Measurements from ENCODE around the gene CCR6.

The CCR6 gene

GRCh38 chr6:167150941-167151549 is 28.1 kb downstream of the CCR6 start:
- Histone ChIP-seq H3K23ac (ENCODE audit: low read length) (no peak overlapping the region), H2BK5ac (ENCODE audit: low read length) (no peak overlapping the region), H3K4me1 (ENCODE audit: control insufficient read depth, low read depth, low read length) (peaks cover 3% of the 10 kb centered on the region), H3K18ac (ENCODE audit: low read length) (no peak overlapping the region), H3K4me3 (ENCODE audit: low read length) (no peak overlapping the region), H3K79me1 (ENCODE audit: low read length) (no peaks in the 10 kb centered on the region), H2BK15ac (replicated peaks; ENCODE audit: low read depth) (no peak overlapping the region), H3K27ac (ENCODE audit: low read depth, low read length) (no peak overlapping the region), H3K9ac (ENCODE audit: low read length) (no peak overlapping the region), H3K4me2 (ENCODE audit: low read length) (no peak overlapping the region), H3K56ac (ENCODE audit: low read length) (no peak overlapping the region), H2AK5ac (ENCODE audit: low read length) (no peak overlapping the region), H3K27me3 (ENCODE audit: insufficient read depth, low read length, poor library complexity) (no peaks in the 10 kb centered on the region), H3K79me2 (ENCODE audit: control insufficient read depth, insufficient read depth, low read length) (no peaks in the 10 kb centered on the region), H2BK120ac (ENCODE audit: low read depth, low read length) (no peak overlapping the region), H4K8ac (ENCODE audit: low read depth, low read length) (no peak overlapping the region), H3K4ac (ENCODE audit: low read depth, low read length) (no peak overlapping the region), H3K36me3 (ENCODE audit: control insufficient read depth, insufficient read depth, low read length) (no peaks in the 10 kb centered on the region), H4K5ac (ENCODE audit: low read length) (no peak overlapping the region)
- peak; percentile 90 for DNase-seq
- no CpG with 5 or more reads among the region's 6 CpGs for WGBS (ENCODE audit: extremely low coverage, insufficient coverage, low lambda C conversion rate)

- no peak overlapping the region for H3K23ac ChIP-seq (ENCODE audit: low read length)
- H2BK15ac ChIP-seq (replicated peaks; ENCODE audit: low read depth): no peak overlapping the region
- H3K79me2 ChIP-seq (ENCODE audit: control insufficient read depth, insufficient read depth, low read length): no peaks in the 10 kb centered on the region
- peaks cover 3% of the 10 kb centered on the region for H3K4me1 ChIP-seq (ENCODE audit: control insufficient read depth, low read depth, low read length)
- no peak overlapping the region for H3K56ac ChIP-seq (ENCODE audit: low read length)
- DNase-seq: no peak
- H3K9ac ChIP-seq (ENCODE audit: low read length): no peak overlapping the region
- H2BK120ac ChIP-seq (ENCODE audit: low read depth, low read length): no peak overlapping the region
- H3K4me2 ChIP-seq (ENCODE audit: low read length): no peak overlapping the region
- H2AK5ac ChIP-seq (ENCODE audit: low read length): no peak overlapping the region
- H3K27me3 ChIP-seq (ENCODE audit: insufficient read depth, low read length, poor library complexity): no peaks in the 10 kb centered on the region
- no peaks in the 10 kb centered on the region for H3K79me1 ChIP-seq (ENCODE audit: low read length)
- H3K4me3 ChIP-seq (ENCODE audit: low read length): no peak overlapping the region
- H3K4ac ChIP-seq (ENCODE audit: low read depth, low read length): no peak overlapping the region
- no peak overlapping the region for H3K27ac ChIP-seq (ENCODE audit: low read depth, low read length)
- H4K5ac ChIP-seq (ENCODE audit: low read length): no peak overlapping the region
- no peaks in the 10 kb centered on the region for H3K36me3 ChIP-seq (ENCODE audit: control insufficient read depth, insufficient read depth, low read length)
- no peak overlapping the region for H2BK5ac ChIP-seq (ENCODE audit: low read length)
- no peak overlapping the region for H3K18ac ChIP-seq (ENCODE audit: low read length)
- no CpG with 5 or more reads among the region's 7 CpGs for WGBS (ENCODE audit: extremely low coverage, insufficient coverage, low lambda C conversion rate)
- no peak overlapping the region for H4K8ac ChIP-seq (ENCODE audit: low read depth, low read length)
Measured at GRCh38 chr6:167151648-167152047, 28.8 kb downstream of the CCR6 start.

- Histone ChIP-seq H3K23ac (ENCODE audit: low read length) (no peak overlapping the region), H3K4me1 (ENCODE audit: control insufficient read depth, low read depth, low read length) (no peaks in the 10 kb centered on the region), H3K36me3 (ENCODE audit: control insufficient read depth, insufficient read depth, low read length) (no peaks in the 10 kb centered on the region), H3K27me3 (ENCODE audit: insufficient read depth, low read length, poor library complexity) (no peaks in the 10 kb centered on the region), H3K9ac (ENCODE audit: low read length) (no peak overlapping the region), H3K56ac (ENCODE audit: low read length) (no peak overlapping the region), H3K27ac (ENCODE audit: low read depth, low read length) (no peak overlapping the region), H3K4ac (ENCODE audit: low read depth, low read length) (no peak overlapping the region), H4K5ac (ENCODE audit: low read length) (no peak overlapping the region), H3K4me3 (ENCODE audit: low read length) (no peak overlapping the region), H3K4me2 (ENCODE audit: low read length) (no peak overlapping the region), H2BK120ac (ENCODE audit: low read depth, low read length) (no peak overlapping the region), H2BK15ac (replicated peaks; ENCODE audit: low read depth) (no peak overlapping the region), H2AK5ac (ENCODE audit: low read length) (no peak overlapping the region), H3K18ac (ENCODE audit: low read length) (no peak overlapping the region), H3K79me1 (ENCODE audit: low read length) (no peaks in the 10 kb centered on the region), H2BK5ac (ENCODE audit: low read length) (no peak overlapping the region), H3K79me2 (ENCODE audit: control insufficient read depth, insufficient read depth, low read length) (no peaks in the 10 kb centered on the region), H4K8ac (ENCODE audit: low read depth, low read length) (no peak overlapping the region)
- DNase-seq: no peak
- WGBS (ENCODE audit: extremely low coverage, insufficient coverage, low lambda C conversion rate): no CpG with 5 or more reads among the region's 9 CpGs
Measured at GRCh38 chr6:167152862-167153261, 30.0 kb downstream of the CCR6 start.

GRCh38 chr6:167153521-167153959 is 30.6 kb downstream of the CCR6 start:
- Histone ChIP-seq H3K4me2 (ENCODE audit: low read length) (no peak overlapping the region), H3K23ac (ENCODE audit: low read length) (no peak overlapping the region), H3K79me2 (ENCODE audit: control insufficient read depth, insufficient read depth, low read length) (no peaks in the 10 kb centered on the region), H3K18ac (ENCODE audit: low read length) (no peak overlapping the region), H3K36me3 (ENCODE audit: control insufficient read depth, insufficient read depth, low read length) (no peaks in the 10 kb centered on the region), H3K27me3 (ENCODE audit: insufficient read depth, low read length, poor library complexity) (no peaks in the 10 kb centered on the region), H3K79me1 (ENCODE audit: low read length) (no peaks in the 10 kb centered on the region), H4K5ac (ENCODE audit: low read length) (no peak overlapping the region), H2AK5ac (ENCODE audit: low read length) (no peak overlapping the region), H3K4ac (ENCODE audit: low read depth, low read length) (no peak overlapping the region), H2BK120ac (ENCODE audit: low read depth, low read length) (no peak overlapping the region), H3K27ac (ENCODE audit: low read depth, low read length) (no peak overlapping the region), H2BK15ac (replicated peaks; ENCODE audit: low read depth) (no peak overlapping the region), H2BK5ac (ENCODE audit: low read length) (no peak overlapping the region), H4K8ac (ENCODE audit: low read depth, low read length) (no peak overlapping the region), H3K9ac (ENCODE audit: low read length) (no peak overlapping the region), H3K56ac (ENCODE audit: low read length) (no peak overlapping the region), H3K4me3 (ENCODE audit: low read length) (no peak overlapping the region), H3K4me1 (ENCODE audit: control insufficient read depth, low read depth, low read length) (no peaks in the 10 kb centered on the region)
- no peak for DNase-seq
- WGBS (ENCODE audit: extremely low coverage, insufficient coverage, low lambda C conversion rate): no CpG with 5 or more reads among the region's 13 CpGs

GRCh38 chr6:167154291-167154690 is 31.4 kb downstream of the CCR6 start:
- Histone ChIP-seq H3K79me2 (ENCODE audit: control insufficient read depth, insufficient read depth, low read length) (no peaks in the 10 kb centered on the region), H2BK15ac (replicated peaks; ENCODE audit: low read depth) (no peak overlapping the region), H4K8ac (ENCODE audit: low read depth, low read length) (no peak overlapping the region), H2AK5ac (ENCODE audit: low read length) (no peak overlapping the region), H3K23ac (ENCODE audit: low read length) (no peak overlapping the region), H2BK120ac (ENCODE audit: low read depth, low read length) (no peak overlapping the region), H3K79me1 (ENCODE audit: low read length) (no peaks in the 10 kb centered on the region), H3K18ac (ENCODE audit: low read length) (no peak overlapping the region), H3K4me3 (ENCODE audit: low read length) (no peak overlapping the region), H4K5ac (ENCODE audit: low read length) (no peak overlapping the region), H3K4me1 (ENCODE audit: control insufficient read depth, low read depth, low read length) (no peaks in the 10 kb centered on the region), H3K9ac (ENCODE audit: low read length) (no peak overlapping the region), H3K27me3 (ENCODE audit: insufficient read depth, low read length, poor library complexity) (no peaks in the 10 kb centered on the region), H3K36me3 (ENCODE audit: control insufficient read depth, insufficient read depth, low read length) (no peaks in the 10 kb centered on the region), H3K4ac (ENCODE audit: low read depth, low read length) (no peak overlapping the region), H3K56ac (ENCODE audit: low read length) (no peak overlapping the region), H3K27ac (ENCODE audit: low read depth, low read length) (no peak overlapping the region), H3K4me2 (ENCODE audit: low read length) (no peak overlapping the region), H2BK5ac (ENCODE audit: low read length) (no peak overlapping the region)
- no CpG with 5 or more reads among the region's 9 CpGs for WGBS (ENCODE audit: extremely low coverage, insufficient coverage, low lambda C conversion rate)
- no peak for DNase-seq

GRCh38 chr6:167154895-167155294 is 32.0 kb downstream of the CCR6 start:
- H2BK120ac ChIP-seq (ENCODE audit: low read depth, low read length): no peak overlapping the region
- no peak for DNase-seq
- no peak overlapping the region for H3K23ac ChIP-seq (ENCODE audit: low read length)

More at GRCh38 chr6:167154895-167155294, 32.0 kb downstream of the CCR6 start:
- H2AK5ac ChIP-seq (ENCODE audit: low read length): no peak overlapping the region
- no peaks in the 10 kb centered on the region for H3K4me1 ChIP-seq (ENCODE audit: control insufficient read depth, low read depth, low read length)
- H3K4me2 ChIP-seq (ENCODE audit: low read length): no peak overlapping the region
- H3K36me3 ChIP-seq (ENCODE audit: control insufficient read depth, insufficient read depth, low read length): no peaks in the 10 kb centered on the region
- H2BK5ac ChIP-seq (ENCODE audit: low read length): no peak overlapping the region
- no peaks in the 10 kb centered on the region for H3K79me2 ChIP-seq (ENCODE audit: control insufficient read depth, insufficient read depth, low read length)
- no peaks in the 10 kb centered on the region for H3K27me3 ChIP-seq (ENCODE audit: insufficient read depth, low read length, poor library complexity)
- H3K79me1 ChIP-seq (ENCODE audit: low read length): no peaks in the 10 kb centered on the region
- no peak overlapping the region for H4K5ac ChIP-seq (ENCODE audit: low read length)
- no peak overlapping the region for H2BK15ac ChIP-seq (replicated peaks; ENCODE audit: low read depth)
- WGBS (ENCODE audit: extremely low coverage, insufficient coverage, low lambda C conversion rate): no CpG with 5 or more reads among the region's 2 CpGs
- no peak overlapping the region for H3K9ac ChIP-seq (ENCODE audit: low read length)
- no peak overlapping the region for H3K4ac ChIP-seq (ENCODE audit: low read depth, low read length)
- H3K27ac ChIP-seq (ENCODE audit: low read depth, low read length): no peak overlapping the region
- H3K18ac ChIP-seq (ENCODE audit: low read length): no peak overlapping the region
- no peak overlapping the region for H3K4me3 ChIP-seq (ENCODE audit: low read length)
- H3K56ac ChIP-seq (ENCODE audit: low read length): no peak overlapping the region
- H4K8ac ChIP-seq (ENCODE audit: low read depth, low read length): no peak overlapping the region
